ENCODE results near the gene NRGN. TPM values are rescaled to one million over a fixed set of nuclear protein-coding genes. Genes with fewer than 3 reads are reported as not detected.

Gene NRGN
- total RNA-seq, 1 donor from 2014 or later, result not detected

- DNase-seq (ENCODE audit: low read depth), result no peak
- Histone ChIP-seq H3K27me3 (ENCODE audit: control insufficient read depth, insufficient read depth, low read length) (peaks cover 36% of the 10 kb centered on the region), H3K4me3 (ENCODE audit: low read depth, low read length) (no peak overlapping the region)
These were observed 20.5 kb downstream of the NRGN start for GRCh38 chr11:124760205-124760652.

GRCh38 chr11:124760806-124761205 is 21.1 kb downstream of the NRGN start:
- no peak for TF ChIP-seq CTCF (IDR thresholded peaks at IDR 0.05; ENCODE audit: insufficient read depth, low read length, poor library complexity, severe bottlenecking)
- no peak for DNase-seq (ENCODE audit: low read depth)
- Histone ChIP-seq H3K27me3 (ENCODE audit: control insufficient read depth, insufficient read depth, low read length) (peaks cover 36% of the 10 kb centered on the region), H3K36me3 (ENCODE audit: control insufficient read depth, insufficient read depth, low read length) (no peaks in the 10 kb centered on the region), H3K4me3 (ENCODE audit: low read depth, low read length) (no peak overlapping the region)

More at GRCh38 chr11:124760205-124760652, 20.5 kb downstream of the NRGN start:
- no peaks in the 10 kb centered on the region for H3K36me3 ChIP-seq (ENCODE audit: control insufficient read depth, insufficient read depth, low read length)
- no peak for TF ChIP-seq CTCF (IDR thresholded peaks at IDR 0.05; ENCODE audit: insufficient read depth, low read length, poor library complexity, severe bottlenecking)

- H3K36me3 ChIP-seq (ENCODE audit: control insufficient read depth, insufficient read depth, low read length), result no peaks in the 10 kb centered on the region
- H3K4me3 ChIP-seq (ENCODE audit: low read depth, low read length), result peak overlapping the region; percentile 16
- no peak for TF ChIP-seq CTCF (IDR thresholded peaks at IDR 0.05; ENCODE audit: insufficient read depth, low read length, poor library complexity, severe bottlenecking)
- DNase-seq (ENCODE audit: low read depth), result no peak
- H3K27me3 ChIP-seq (ENCODE audit: control insufficient read depth, insufficient read depth, low read length), result peaks cover 34% of the 10 kb centered on the region
These were observed 21.8 kb downstream of the NRGN start for GRCh38 chr11:124761301-124762104.

GRCh38 chr11:124762105-124762623 is 22.4 kb downstream of the NRGN start, which contains the start of gene ESAM:
TSS of gene ESAM (minus strand) at chr11:124762290. CDS start at chr11:124762154, 136 bp downstream.
- peaks cover 34% of the 10 kb centered on the region for H3K27me3 ChIP-seq (ENCODE audit: control insufficient read depth, insufficient read depth, low read length)

GRCh38 chr11:124762624-124763155 is 22.9 kb downstream of the NRGN start:
- peak overlapping the region; percentile 38 for H3K4me3 ChIP-seq (ENCODE audit: low read depth, low read length)
- DNase-seq (ENCODE audit: low read depth), result no peak
- no peak for TF ChIP-seq CTCF (IDR thresholded peaks at IDR 0.05; ENCODE audit: insufficient read depth, low read length, poor library complexity, severe bottlenecking)
- H3K27me3 ChIP-seq (ENCODE audit: control insufficient read depth, insufficient read depth, low read length), result peaks cover 34% of the 10 kb centered on the region
- no peaks in the 10 kb centered on the region for H3K36me3 ChIP-seq (ENCODE audit: control insufficient read depth, insufficient read depth, low read length)

More at GRCh38 chr11:124762105-124762623, 22.4 kb downstream of the NRGN start, which contains the start of gene ESAM:
- no peak for DNase-seq (ENCODE audit: low read depth)
- Histone ChIP-seq H3K4me3 (ENCODE audit: low read depth, low read length) (peak within 1 kb of the TSS; percentile 38), H3K36me3 (ENCODE audit: control insufficient read depth, insufficient read depth, low read length) (no peaks in the 10 kb centered on the region)
- TF ChIP-seq CTCF (IDR thresholded peaks at IDR 0.05; ENCODE audit: insufficient read depth, low read length, poor library complexity, severe bottlenecking), result no peak
